GM12864 (cell line): Measurements from ENCODE around the gene TMEM81.

Experiments used
- DNase-seq: peaks from one replicate; pipeline ENCODE4 v3.0.0-alpha.2; 2011; ENCODE audit warnings: low read depth
- H3K4me3 ChIP-seq: 2 replicates; pipeline ENCODE4 v1.5.1; 2011; ENCODE audit warnings: mild to moderate bottlenecking, low read depth, low read length, control low read depth
- CTCF ChIP-seq: IDR thresholded peaks from 2 replicates; pipeline ENCODE4 v1.5.1; 2011; ENCODE audit warnings: low read depth, mild to moderate bottlenecking, moderate library complexity, low read length, control low read depth, inconsistent platforms; ENCODE audit errors: missing control alignments

Gene TMEM81

GRCh38 chr1:205084360-205084759 is at the start of gene TMEM81:
TSS of gene TMEM81 (minus strand) at chr1:205084460. CDS start at chr1:205084320, 140 bp downstream.
- no peak for DNase-seq
- TF ChIP-seq CTCF: no peak
- H3K4me3 ChIP-seq: no peak within 1 kb of the TSS

GRCh38 chr1:205133287-205133686 is 49.0 kb upstream of the TMEM81 start:
- no peak for TF ChIP-seq CTCF
- H3K4me3 ChIP-seq: no peak overlapping the region
- no peak for DNase-seq

GRCh38 chr1:205129447-205130029 is 45.3 kb upstream of the TMEM81 start:
- DNase-seq: no peak
- TF ChIP-seq CTCF: no peak

DNA sequence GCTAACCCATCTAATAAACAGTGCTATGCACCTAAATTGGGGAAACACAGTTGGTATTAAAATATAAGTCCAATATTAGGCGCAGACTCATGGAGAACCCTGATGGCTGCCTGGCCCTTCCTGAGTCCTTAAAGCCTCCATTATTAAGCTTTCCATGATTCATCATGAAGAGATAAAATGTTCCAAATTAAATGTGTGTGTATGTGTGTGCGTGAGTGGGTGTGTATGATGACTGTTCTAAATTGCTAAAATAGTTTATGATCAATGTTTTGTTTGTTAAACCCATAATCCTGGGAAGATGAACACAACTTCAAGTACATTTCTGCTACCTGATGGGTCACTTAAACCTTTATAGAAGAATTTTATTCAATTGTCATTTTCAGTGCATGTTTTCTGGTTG is 43.8 kb upstream of the TMEM81 start:
- no peak for DNase-seq
- H3K4me3 ChIP-seq: no peak overlapping the region
- no peak for TF ChIP-seq CTCF

More at GRCh38 chr1:205129447-205130029, 45.3 kb upstream of the TMEM81 start:
- no peak overlapping the region for H3K4me3 ChIP-seq

DNA sequence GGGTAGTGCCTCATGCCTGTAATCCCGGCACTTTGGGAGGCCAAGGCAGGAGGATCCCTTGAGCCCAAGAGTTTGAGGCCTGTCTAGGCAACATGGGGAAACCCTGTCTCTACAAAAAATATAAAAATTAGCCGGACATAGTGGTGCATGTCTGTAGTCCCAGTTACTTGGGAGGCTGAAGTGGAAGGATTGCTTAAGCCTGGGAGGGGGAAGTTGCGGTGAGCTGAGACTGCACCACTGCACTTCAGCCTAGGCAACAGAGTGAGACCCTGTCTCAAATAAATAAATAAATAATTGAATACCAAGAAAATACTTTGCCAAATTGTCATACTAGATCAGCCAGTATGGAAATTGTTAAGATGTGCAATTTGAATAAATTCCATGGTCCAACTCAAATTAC is 43.4 kb upstream of the TMEM81 start:
- H3K4me3 ChIP-seq: no peak overlapping the region
- DNase-seq: no peak
- no peak for TF ChIP-seq CTCF

DNA sequence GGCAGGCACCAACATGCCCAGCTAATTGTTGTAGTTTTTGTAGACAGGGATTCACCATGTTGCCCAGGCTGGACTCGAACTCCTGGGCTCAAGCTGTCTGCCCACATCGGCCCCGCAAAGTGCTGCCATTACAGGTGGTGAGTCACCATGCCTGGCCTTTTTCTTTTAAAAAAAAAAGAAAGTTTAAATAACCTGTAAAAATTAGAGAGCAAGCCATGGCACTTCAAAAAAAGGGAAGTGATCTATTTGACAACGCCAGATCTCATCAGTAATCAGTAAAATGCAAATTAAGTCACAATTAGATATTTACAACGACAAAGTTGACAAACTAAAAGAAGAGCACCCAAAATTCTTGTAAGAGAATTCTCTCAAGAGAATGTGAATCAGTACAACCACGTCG is 40.5 kb upstream of the TMEM81 start:
- no peak overlapping the region; the same call in 1 of the 2 replicates for H3K4me3 ChIP-seq
- peak; percentile 34 for DNase-seq
- no peak for TF ChIP-seq CTCF

- TF ChIP-seq CTCF: no peak
- no peak for DNase-seq
- H3K4me3 ChIP-seq: peak overlapping the region; percentile 88
Measured at GRCh38 chr1:205122489-205122882, 38.2 kb upstream of the TMEM81 start.
